ENCODE results near the gene KIF12.

Gene KIF12

DNA sequence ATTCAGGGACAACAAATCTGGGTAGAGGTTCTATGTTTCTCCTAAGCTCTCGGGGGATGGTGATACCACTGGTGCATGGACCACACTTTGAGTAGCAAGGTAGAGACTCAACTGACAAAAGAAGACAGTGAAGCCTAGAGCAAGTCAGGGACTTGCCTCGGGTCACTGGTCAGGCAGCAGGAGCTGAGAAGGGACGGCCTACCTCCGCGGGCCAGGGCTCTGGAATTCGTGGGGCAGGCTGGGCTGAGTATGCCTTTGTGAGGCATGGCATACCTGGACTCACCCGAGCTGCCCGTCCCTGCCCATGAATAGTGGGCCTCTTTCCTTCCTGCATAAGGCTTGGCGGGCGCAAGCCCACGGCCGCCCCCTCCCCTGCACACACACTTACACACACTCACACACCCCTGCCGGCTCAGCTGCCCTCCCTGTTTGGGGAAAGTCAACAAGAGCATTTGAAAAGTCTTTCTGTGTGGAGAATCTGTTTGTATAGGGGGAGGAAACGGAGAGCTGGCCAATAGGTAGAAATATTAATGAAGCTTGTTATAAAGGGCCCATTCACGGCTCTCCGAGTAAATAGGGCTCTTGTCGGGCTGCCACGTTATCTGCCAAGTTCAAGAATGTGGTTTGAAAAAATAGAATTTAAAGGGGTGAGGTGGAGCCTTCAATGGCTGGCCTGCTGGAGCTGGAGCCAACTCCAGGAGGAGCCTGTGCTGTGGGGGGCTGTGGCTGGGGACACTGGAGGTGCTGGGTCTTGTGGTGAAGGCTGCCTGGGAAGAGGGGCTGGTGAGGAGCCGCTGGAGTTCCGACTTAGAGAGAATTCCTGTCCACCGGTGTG lies 19.1 kb upstream of the KIF12 start:
- no peak for DNase-seq (ENCODE audit: low read depth)
- no peak overlapping the region for H3K4me3 ChIP-seq (ENCODE audit: low read length)
- TF ChIP-seq CTCF (conservative IDR thresholded peaks at IDR 0.05; ENCODE audit: low read depth, low read length) = no peak

GRCh38 chr9:114117614-114117995 lies 18.5 kb upstream of the KIF12 start:
- H3K4me3 ChIP-seq (ENCODE audit: low read length) = no peak overlapping the region
- TF ChIP-seq CTCF (conservative IDR thresholded peaks at IDR 0.05; ENCODE audit: low read depth, low read length) = no peak
- no peak for DNase-seq (ENCODE audit: low read depth)

GRCh38 chr9:114116126-114116747 lies 17.1 kb upstream of the KIF12 start:
- H3K4me3 ChIP-seq (ENCODE audit: low read length) = no peak overlapping the region
- no peak for TF ChIP-seq CTCF (conservative IDR thresholded peaks at IDR 0.05; ENCODE audit: low read depth, low read length)
- no peak for DNase-seq (ENCODE audit: low read depth)

GRCh38 chr9:114115654-114116125 lies 16.6 kb upstream of the KIF12 start:
- TF ChIP-seq CTCF (conservative IDR thresholded peaks at IDR 0.05; ENCODE audit: low read depth, low read length) = no peak
- H3K4me3 ChIP-seq (ENCODE audit: low read length) = no peak overlapping the region
- no peak for DNase-seq (ENCODE audit: low read depth)

DNA sequence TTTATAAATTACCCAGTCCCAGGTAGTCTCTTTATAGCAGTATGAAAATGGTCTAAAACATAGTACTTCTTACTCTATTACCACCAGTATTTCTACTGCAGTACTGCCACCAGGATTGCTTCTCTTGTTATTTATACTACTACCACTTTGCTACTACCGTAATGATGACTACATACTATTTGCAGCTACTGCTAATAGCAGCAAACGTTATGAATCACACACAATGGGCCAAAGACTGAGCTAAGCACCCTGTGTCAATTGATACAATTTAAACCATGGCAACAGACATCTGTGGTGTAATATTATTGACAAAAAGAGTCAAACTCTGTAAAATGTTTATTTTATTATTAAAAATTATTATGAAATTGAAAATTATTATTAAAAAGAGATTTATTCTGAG lies 15.3 kb upstream of the KIF12 start:
- TF ChIP-seq CTCF (conservative IDR thresholded peaks at IDR 0.05; ENCODE audit: low read depth, low read length) = no peak
- no peak overlapping the region for H3K4me3 ChIP-seq (ENCODE audit: low read length)
- no peak for DNase-seq (ENCODE audit: low read depth)

- DNase-seq (ENCODE audit: low read depth) = no peak
- TF ChIP-seq CTCF (conservative IDR thresholded peaks at IDR 0.05; ENCODE audit: low read depth, low read length) = no peak
- no peak overlapping the region for H3K4me3 ChIP-seq (ENCODE audit: low read length)
Observed at GRCh38 chr9:114112778-114113584, 13.9 kb upstream of the KIF12 start.
